HG02840 (cell line): ENCODE data around the gene ADAP1.

ENCODE experiments used
- ATAC-seq: cut with Tn5 transposase; IDR thresholded peaks from one replicate; pipeline ENCODE4 v1.9.1; 2021; ENCODE audit warnings: mild to moderate bottlenecking, moderate library complexity, moderate number of reproducible peaks; ENCODE audit not compliant: unreplicated experiment, low FRiP score

The ADAP1 gene

DNA sequence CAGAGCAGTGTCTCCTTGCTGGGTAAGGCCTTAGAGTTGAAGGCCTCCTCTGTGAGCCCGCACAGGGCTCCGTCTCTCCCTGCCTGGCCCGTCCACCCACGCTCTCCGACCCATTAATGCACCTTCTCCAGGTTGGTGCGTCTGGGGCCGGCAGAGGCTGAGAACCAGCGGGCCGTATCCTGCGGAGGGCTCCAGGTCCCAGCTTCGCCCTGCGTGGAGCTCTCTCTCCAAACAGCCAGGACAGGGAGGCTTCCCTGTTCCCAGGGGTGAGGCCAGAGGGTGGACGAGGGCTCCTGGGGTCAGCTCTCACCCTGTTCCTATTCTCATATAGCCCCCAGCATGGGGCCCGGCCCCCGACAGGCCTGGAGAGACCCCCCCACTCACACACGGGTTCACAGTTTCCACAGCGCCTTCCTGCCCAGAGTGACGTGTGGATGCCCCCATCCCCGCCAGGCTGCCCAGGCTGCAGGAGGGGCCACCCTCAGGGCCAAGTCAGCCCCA, 43.5 kb downstream of the ADAP1 start:
- no peak for ATAC-seq

DNA sequence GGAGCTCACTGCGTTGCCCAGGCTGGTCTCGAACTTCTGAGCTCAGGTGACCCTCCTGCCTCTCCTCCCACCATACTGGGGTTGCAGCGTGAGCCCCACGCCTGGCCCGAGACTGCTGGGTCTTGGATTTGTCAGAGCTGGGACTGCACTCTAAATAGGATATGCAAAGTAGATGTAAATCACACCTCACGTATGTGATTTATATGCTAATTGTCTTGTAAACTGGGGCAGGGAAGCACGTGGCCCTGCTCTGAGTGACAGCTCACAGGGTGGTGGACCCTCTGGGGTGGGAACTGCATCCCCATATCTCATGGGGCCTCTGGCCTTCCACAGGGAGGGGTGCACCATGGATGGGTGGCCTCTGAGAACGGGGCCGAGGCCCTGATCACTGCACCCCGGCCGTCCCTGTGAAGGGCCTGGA, 44.0 kb downstream of the ADAP1 start:
- ATAC-seq, result no peak

DNA sequence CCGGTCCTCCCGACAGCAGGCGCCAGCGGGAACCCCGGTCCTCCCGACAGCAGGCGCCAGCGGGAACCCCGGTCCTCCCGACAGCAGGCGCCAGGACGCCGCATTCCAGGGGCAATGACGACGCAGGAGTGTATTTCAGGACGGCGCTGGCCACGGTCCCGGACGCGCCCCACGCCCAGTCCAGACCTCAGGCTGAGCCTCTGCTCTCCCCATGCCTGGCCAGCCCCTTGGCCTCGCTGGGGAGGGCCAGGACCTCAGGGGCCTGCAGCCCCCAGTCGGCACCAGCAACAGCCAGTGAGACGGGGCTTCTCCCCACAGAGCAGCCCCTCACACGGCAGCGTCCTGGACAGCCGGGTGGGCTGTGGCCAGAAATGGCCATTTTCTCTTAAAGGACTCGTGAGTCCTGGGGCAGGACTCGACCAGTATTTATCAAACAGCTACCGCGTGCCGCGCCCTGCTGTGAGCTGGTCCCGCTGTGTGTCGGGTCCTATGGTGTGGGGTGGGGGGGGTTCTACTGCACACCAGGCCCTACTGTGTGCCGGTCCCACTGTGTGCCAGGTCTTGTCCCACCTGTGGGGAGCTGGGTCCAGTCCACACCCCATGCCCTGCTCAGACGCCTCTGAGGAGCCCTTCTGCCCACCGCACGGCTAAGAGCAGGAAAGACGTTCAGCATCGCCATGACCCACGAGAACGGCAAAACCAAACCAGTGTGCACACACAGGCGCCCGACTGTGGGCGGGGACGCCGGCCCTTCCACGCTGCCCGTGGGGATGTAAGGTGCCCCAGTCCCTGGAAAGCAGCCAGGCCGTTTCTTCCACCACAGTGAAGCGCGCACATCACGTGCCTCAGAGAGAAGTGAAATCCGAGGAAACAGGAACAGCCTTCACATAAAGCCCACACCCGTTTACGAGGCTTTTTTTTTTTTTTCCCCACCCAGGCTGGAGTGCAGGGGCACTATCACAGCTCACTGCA, 44.8 kb downstream of the ADAP1 start:
- no peak for ATAC-seq

DNA sequence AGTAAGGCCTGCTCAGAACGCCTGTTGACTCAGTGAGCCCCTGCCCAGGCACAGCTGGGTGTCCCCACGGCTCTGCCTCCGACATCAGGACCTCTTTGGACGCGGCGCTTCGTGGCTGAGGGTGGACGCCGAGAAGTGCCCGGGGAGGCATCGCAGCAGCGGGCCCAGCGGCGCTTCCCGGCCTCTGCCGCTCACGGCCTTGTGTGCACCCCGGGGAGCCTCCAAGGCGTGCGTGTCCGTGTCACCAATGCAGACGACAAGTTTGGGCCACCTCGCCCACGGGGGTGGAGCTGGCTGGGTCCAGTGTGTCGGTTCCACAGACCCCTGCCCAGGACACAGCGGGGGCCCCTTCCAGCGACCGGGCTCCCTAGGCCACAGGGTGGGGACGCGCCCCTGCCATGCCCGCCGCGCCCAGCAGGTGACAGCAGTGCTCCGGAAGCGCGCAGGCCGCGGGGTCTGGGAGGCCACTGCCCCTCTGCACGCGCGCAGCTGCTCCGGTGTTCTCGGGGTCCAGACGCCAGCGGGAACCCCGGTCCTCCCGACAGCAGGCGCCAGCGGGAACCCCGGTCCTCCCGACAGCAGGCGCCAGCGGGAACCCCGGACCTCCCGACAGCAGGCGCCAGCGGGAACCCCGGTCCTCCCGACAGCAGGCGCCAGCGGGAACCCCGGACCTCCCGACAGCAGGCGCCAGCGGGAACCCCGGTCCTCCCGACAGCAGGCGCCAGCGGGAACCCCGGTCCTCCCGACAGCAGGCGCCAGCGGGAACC, 45.7 kb downstream of the ADAP1 start:
- ATAC-seq, result peak; percentile 56

DNA sequence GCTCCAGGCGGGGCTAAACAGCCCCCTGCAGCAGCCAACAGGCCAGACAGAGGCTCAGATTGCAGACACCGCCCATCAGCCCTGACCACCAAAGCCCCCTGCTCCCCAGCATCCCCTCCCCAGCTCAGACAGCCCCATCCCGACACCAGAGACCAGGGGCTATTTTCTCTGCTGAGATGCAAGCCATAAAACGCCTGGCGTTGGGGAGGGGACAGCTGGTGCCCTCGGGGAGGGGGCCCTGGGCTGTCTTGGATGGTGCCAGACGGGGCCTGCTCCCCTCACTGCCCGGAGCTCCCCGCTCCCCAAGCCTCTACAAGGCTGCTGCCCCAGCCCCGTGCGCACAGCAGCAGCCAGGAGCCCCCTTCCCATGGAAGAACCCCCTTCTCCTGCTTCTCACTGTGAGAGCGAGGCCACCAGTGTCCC, 46.3 kb downstream of the ADAP1 start:
- no peak for ATAC-seq

DNA sequence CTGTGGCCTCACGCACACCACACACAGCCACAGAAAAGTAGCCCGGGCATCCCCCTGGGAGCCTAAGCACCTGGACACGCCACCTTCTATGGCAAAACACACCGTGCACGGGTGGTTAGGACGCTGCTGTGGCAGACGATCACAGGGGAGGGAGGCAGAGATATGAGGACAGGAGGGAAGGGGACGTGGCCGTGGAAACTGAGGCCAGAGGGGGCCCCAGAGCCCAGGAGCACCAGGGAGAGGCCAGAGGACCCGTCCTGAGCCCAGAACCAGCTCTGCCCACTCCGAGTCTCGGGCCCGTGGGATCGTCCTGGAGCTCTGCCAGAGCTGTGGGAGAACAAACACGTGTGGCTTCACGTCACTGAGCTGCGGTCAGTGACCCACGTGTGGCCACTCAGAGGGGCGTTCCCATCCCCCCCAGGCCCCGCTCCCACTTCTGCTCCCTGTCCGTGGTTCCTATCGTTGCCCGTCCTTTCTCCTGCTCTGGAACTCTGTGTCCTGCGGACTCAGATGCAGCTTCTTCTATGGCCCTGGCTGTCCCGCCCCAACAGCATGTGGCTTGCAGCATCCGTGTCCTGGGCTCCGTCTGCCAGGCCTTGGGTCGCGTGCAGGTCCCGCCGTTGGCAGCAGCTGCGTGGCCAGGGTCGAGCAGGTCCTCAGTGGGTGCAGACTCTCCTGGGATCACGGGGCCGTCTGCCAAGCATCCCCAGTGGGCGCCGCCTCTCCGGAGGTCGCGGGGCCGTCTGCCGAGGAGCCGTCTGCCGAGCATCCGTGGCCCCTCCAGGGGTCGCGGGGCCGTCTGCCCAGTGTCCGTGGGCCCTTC, 47.1 kb downstream of the ADAP1 start:
- ATAC-seq, result no peak

DNA sequence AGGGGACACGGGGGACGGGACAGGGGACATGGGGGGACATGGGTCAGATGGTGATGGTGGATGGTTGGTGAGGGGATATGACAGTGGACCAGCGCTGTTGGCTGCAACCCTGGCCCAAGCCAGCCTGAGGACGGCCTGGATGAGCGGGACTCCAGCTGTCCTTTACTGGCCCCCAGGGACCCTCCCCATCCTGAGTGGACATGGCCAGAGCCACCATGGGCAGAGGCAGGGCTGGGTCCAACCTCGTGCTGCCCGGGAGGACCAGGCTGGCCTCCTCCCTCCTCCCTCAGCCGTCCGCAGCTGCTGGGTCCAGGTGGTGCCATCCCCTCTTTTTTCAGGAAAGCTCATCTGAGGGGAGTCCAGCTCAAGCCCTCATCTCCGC, 47.7 kb downstream of the ADAP1 start:
- ATAC-seq, result no peak

DNA sequence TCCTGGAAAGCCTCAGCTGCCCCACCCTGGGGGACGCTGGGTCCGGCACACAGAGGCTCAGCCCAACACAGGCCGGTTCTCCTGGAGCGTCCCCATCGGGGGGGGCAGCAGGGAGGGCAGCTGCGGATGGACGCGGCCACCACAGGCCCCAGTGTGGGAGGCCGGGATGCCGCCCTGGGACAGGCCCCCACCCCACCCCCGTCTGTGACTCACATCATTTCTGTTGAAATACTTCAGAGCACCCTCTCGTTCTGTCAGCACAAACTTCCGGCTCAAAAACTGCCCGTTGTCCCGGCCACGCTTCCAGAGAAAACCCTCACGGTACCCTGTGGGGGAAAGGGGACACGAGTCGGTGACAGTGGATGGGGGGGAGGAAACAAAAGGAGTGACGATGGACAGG, 49.6 kb downstream of the ADAP1 start:
- no peak for ATAC-seq

DNA sequence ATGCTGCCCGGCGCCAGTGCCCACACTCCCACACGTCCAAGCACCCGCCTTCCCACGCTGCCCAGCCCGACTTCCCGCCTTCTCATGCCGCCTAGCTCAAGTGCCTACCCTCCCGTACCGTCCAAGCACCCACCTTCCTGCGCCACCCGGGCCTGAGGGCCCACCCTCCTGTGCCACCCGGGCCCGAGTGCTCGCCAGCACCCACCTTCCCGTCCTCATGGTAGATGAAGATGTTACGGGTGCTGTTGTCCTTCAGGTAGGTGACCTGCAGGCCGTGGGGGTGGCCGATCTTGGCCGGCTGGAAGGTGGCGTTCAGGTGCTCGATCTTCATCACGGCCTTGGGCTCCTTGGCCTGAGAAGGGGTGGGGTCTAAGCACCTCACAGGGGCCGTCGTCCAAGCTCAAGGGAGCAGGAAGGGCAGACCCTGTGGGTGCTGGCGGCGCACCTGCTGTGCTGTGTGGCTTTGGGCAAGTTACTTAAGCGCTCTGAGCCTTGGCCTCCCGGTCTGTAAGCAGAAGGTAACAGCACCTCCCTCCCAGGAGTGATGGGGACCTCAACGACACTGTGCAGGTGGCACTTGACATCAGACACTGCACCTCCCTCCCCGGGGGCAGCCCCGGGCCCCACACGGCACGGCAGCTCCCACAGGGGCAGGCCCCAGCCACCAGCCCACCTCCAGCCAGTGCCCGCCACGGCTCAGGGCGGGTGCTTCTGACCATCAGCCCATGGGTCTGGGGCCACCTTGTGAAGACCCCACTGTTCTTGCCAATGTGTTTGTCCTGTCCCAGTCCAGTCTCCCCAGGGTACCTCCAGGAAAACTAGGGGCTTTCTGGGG, 50.3 kb downstream of the ADAP1 start:
- ATAC-seq, result no peak

DNA sequence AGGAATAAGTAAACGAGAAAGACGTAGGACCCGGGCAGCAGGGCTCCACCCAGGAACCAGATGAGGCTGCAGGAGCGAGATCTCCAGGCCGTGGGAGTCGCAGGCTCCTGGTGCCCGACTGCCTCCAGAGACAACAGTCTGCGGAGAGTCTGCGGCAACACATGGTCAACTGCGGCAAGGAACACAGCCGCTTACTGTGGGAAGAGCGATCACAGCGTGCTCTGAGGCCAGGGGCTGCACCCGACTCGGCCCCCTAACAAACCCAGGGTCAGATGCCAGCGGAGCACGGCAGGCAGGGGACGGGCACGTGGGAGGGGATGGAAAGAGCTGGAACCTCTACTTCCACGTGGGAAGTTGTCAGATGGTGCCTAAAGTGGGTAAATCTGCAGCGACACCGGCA, 51.5 kb downstream of the ADAP1 start:
- ATAC-seq, result no peak

DNA sequence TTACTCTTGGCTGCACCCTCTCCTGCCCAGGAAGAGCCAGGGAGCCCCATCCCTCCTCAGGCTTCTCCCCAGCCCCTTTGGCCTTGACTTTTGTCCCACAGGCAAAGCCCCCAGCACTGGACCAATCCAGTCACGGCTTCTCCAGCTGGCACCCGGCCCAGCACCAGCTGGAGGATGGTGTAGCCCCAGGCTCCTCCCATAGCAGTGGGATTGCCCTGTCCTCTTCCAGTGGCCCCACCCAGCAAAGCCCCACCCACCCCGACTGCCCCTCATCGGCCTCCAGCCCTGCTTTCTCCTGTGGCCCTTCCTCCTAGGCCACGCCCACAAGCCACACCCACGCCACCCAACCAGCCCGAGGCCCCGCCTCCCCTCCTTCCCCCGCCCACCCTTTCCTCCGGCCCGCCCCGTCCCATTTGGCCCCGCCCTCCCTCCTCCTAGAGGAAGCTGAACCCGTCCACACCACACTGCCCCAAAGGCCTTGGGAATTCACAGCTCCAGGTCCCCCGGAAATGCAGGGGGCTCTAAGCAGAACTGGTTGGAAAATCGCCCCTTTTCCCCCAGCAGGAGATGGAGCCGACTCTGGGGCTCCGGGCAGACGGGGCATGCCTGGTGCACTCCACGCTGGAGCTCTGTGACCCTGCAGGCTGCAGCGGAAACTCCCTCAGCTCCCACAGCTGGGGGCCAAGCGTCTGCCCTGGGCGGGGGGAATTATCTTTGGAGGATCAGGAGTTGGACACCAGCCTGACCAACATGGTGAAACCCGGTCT, 52.9 kb downstream of the ADAP1 start:
- ATAC-seq, result no peak

DNA sequence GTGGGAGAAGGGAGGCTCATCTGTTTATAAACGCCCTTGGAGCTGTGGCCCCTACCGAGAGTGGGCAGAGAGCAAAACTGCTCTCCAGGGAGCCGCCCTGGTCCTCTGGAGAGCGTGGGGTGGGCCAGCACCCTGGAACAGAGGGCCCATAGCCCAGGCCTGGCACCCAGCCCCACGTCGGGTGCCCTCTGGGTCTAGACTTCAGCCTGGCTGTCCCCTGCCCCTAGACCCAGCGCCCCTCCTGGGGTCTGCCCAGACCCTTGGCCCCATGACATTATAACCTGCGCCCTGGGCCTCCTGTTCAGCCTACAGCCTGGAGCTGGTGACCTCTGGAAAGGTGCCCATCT, 53.5 kb downstream of the ADAP1 start:
- ATAC-seq, result no peak

DNA sequence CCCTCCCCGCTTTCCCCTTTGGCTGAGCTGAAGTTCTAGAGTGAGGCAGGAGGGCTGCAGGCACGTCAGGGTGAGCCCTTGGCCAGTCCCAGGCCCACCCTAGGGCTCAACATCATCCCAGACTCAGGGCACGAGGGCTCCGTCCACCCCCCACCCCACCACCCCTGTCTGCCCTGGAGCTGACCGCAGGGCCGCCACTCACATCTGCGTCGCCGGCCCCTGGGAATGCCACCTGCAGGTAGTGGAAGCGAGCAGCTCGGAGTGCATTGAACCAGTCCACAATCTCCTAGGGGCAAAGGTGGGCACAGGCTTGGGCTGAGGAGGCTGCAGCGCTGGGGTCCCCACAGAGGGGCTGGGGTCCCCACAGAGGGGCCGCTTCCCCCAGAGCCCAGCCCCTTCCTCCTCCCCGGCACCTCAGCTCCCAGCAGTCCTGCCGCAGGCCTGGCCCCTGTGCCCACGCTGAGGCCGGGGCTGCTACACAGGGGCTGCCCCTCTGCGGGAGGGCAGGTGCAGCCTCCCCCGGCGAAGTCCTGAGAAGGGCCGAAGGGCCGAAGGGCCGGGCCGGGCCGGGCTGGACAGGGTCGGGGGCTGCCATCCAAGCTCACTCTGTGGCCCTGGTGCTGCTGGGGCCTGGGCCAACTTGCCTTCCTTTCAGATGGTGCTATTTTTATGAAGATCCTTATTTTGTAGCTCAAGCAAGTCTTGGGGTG, 54.0 kb downstream of the ADAP1 start:
- ATAC-seq, result no peak

DNA sequence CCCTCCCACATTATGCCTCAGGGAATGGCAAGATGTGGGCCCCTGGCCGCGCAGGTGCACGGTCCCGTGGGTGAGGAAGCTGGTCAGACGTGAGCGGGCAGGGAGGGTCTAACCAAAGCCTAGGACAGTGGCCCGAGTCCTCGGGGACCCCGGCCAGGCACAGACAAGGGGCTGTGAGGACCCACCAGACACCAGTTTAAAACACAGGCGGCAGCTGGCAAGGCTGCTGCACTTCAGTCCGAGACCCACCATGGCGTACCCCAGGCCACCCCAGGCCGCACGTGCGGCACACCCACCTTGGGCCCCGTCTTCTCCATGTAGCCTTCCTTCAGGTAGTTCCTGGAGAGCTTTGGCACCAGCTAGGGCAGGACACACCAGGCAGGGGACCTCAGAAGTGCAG, 54.7 kb downstream of the ADAP1 start:
- no peak for ATAC-seq

DNA sequence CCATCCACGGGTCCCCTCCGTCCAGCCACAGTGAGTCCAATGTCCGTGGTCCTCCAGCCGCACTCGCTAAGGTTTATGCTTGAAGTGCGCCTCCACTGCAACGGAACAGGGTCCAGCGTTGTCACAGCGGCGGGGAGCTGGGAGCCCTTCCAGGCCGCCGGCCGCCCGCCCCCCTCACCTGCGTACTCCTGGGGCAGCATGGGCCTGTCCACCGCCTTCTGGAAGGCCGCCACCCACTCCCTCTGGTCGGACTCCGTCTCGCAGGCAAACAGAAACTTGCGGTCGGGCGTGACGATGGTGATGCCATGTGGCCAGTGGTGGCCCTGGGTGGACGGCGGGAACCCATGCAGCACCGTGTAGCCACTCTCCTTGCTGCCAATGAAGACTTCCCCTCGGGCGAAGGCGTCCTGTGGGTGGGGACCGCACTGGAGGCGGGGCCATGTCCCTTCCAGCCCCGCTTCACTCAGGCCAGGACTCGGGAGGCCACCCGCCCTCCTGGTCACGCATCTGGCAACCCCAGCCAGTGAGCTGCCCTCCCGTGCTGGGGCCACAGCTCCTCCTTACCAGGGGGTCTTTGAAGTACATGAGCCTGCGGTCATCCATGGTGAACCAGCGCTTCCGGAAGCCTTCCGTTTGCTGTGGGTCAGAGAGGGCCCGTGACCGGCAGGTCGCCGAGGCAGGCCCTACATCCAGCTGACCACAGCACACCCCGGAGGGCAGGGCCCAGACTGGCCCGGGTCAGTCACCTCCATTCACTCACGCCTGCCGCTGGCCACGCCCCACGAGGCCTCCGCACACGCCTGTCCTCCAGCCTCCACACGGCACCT, 55.4 kb downstream of the ADAP1 start:
- ATAC-seq, result no peak

DNA sequence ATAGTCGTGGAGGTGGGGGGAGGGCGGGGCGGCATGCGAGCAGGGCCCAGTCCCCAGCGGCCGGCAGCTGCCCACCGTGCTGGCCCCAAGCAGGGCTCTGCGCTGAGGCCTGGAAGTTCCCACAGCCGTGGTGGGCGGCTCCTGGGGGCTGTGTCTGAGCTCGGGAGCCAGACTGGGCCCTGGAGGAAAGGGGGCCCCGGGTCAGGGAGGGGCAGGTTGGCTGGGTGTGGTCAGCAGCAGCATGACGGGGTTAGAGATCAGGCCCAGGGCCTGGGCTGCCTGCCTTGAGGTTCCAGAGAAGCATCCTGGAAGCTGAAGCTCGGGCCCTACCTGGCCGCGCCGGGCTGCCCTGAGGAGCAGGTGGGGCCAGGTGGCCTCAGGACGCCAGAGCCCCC, 56.0 kb downstream of the ADAP1 start:
- ATAC-seq, result no peak

DNA sequence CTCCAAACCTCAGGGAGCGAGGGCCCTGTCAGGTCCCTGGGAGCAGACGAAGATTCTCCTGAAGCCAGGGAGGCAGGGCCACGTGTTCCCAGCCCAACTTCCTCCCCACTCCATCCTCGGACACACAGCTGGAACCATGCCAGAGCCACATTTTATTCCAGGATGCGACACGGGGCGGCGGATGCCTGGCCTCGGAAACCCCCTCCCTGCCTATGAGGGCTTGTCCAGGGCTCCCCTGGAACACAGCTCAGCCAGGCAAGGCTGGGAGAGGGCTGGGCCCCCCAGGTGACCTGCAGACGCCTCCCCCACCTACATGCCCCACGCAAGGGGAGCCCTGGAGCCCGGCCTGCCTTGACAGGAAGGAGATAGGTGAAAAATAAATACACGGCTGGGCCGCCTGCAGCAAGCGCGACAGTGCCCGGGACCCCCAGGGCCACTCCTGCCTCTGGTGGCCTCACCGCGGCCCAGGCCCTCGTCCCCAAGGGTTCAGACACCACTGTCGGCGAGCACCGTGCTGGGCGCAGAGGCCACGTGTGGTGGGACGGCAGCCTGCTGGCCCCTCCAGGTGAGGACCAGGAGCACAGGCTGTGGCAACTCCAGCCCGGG, 56.6 kb downstream of the ADAP1 start:
- ATAC-seq, result no peak
